SU-DHL-6 (cell line): ENCODE results near the gene KDM2B.

ENCODE experiments used
- H2AFZ ChIP-seq: fragments of 200-600 bp; sonication (generic); 2 replicates; pipeline ENCODE4 v1.6.1; 2014; ENCODE audit warnings: low read depth, mild to moderate bottlenecking, moderate library complexity, mixed read lengths, antibody characterized with exemption, low read length; ENCODE audit not compliant: severe bottlenecking
- H3F3A ChIP-seq: fragments of 200-600 bp; shearing (Covaris generic); 2 replicates; pipeline ENCODE4 v1.6.0; 2016; ENCODE audit warnings: antibody characterized with exemption, mild to moderate bottlenecking; ENCODE audit not compliant: insufficient read depth
- H3K27ac ChIP-seq: fragments of 200-600 bp; sonication (generic); 2 replicates; pipeline ENCODE4 v1.5.1; 2016; ENCODE audit warnings: low read depth, mild to moderate bottlenecking, low read length, moderate library complexity, mixed read lengths
- H3K27me3 ChIP-seq: fragments of 200-600 bp; sonication (generic), shearing (Covaris generic); 2 replicates; pipeline ENCODE4 v1.6.0; 2014; ENCODE audit warnings: mild to moderate bottlenecking, low read length
- H3K36me3 ChIP-seq: fragments of 200-600 bp; sonication (generic); 2 replicates; pipeline ENCODE4 v1.6.1; 2014; ENCODE audit warnings: mild to moderate bottlenecking, low read length, mixed read lengths
- H3K4me2 ChIP-seq: fragments of 300-600, 200-600 bp; shearing (Covaris generic), sonication (generic); 2 replicates; pipeline ENCODE4 v1.6.0; 2014; ENCODE audit warnings: low read length, low read depth, mild to moderate bottlenecking; ENCODE audit not compliant: poor library complexity, severe bottlenecking
- H3K4me3 ChIP-seq: fragments of 200-600 bp; sonication (generic); 2 replicates; pipeline ENCODE4 v1.5.1; 2014; ENCODE audit warnings: antibody characterized with exemption, low read length, mild to moderate bottlenecking, mixed read lengths; ENCODE audit not compliant: insufficient read depth, poor library complexity, severe bottlenecking
- H3K79me2 ChIP-seq: fragments of 200-600 bp; sonication (generic); 2 replicates; pipeline ENCODE4 v1.6.1; 2014; ENCODE audit warnings: mild to moderate bottlenecking, low read length, moderate library complexity; ENCODE audit not compliant: insufficient read depth
- H3K9ac ChIP-seq: fragments of 200-600 bp; sonication (generic); 2 replicates; pipeline ENCODE4 v1.7.0; 2014; ENCODE audit warnings: mild to moderate bottlenecking, low read length
- H3K9me2 ChIP-seq: fragments of 200-600 bp; sonication (generic); replicated peaks from 2 replicates; pipeline ENCODE4 v1.6.1; 2014; ENCODE audit warnings: low read length; ENCODE audit not compliant: insufficient read depth
- H3K9me3 ChIP-seq: fragments of 200-600 bp; sonication (generic); 2 replicates; pipeline ENCODE4 v1.6.1; 2014; ENCODE audit warnings: low read length, mixed read lengths; ENCODE audit not compliant: insufficient read depth
- H4K20me1 ChIP-seq: fragments of 200-600 bp; sonication (generic); 2 replicates; pipeline ENCODE4 v1.6.1; 2014; ENCODE audit warnings: low read depth, mild to moderate bottlenecking, antibody characterized with exemption, low read length, moderate library complexity, mixed read lengths
- CTCF ChIP-seq: fragments of 200-600 bp; sonication (generic); IDR thresholded peaks from one replicate; pipeline ENCODE4 v1.5.1; 2017; ENCODE audit warnings: antibody characterized with exemption, mild to moderate bottlenecking, low read length, moderate library complexity; ENCODE audit not compliant: insufficient read depth, poor library complexity, severe bottlenecking
- EZH2phosphoT487 ChIP-seq: fragments of 200-600 bp; sonication (generic), shearing (Covaris generic); conservative IDR thresholded peaks from 2 replicates; pipeline ENCODE4 v1.6.1; 2018; ENCODE audit warnings: mild to moderate bottlenecking, antibody characterized with exemption, low read length, moderate library complexity, mixed read lengths

Gene KDM2B

GRCh38 chr12:121580959-121581685 lies at the start of gene KDM2B:
KDM2B (minus strand) TSS chr12:121581023; CDS start chr12:121580911, 112 bp downstream.
- no peaks in the 10 kb centered on the region for H3K79me2 ChIP-seq
- H3K36me3 ChIP-seq: no peaks in the 10 kb centered on the region
- H3K4me2 ChIP-seq: peak within 1 kb of the TSS; percentile 89
- no peaks in the 10 kb centered on the region for H3K9me2 ChIP-seq
- H3K4me3 ChIP-seq: peak within 1 kb of the TSS; percentile 56
- no peaks in the 10 kb centered on the region for H4K20me1 ChIP-seq
- H3K9me3 ChIP-seq: no peaks in the 10 kb centered on the region
- H3K27me3 ChIP-seq: no peaks in the 10 kb centered on the region
- TF ChIP-seq EZH2phosphoT487 (no peak), CTCF (no peak)
- peak within 1 kb of the TSS; percentile 63 for H3K9ac ChIP-seq
- peak within 1 kb of the TSS; percentile 80 for H2AFZ ChIP-seq
- H3F3A ChIP-seq: no peaks in the 10 kb centered on the region
- no peak within 1 kb of the TSS for H3K27ac ChIP-seq

- H2AFZ ChIP-seq: no peak overlapping the region
- H4K20me1 ChIP-seq: no peaks in the 10 kb centered on the region
- H3K9ac ChIP-seq: peak overlapping the region; percentile 89; the same call in 1 of the 2 replicates
- H3F3A ChIP-seq: peaks cover 7% of the 10 kb centered on the region; the same call in 1 of the 2 replicates
- TF ChIP-seq CTCF (no peak), EZH2phosphoT487 (no peak)
- no peaks in the 10 kb centered on the region for H3K9me3 ChIP-seq
- H3K36me3 ChIP-seq: no peaks in the 10 kb centered on the region
- H3K9me2 ChIP-seq: no peaks in the 10 kb centered on the region
- H3K27ac ChIP-seq: 0 out of 2 replicates have a peak overlapping the region, but pooled peaks have one; percentile 71
- peak overlapping the region; percentile 78 for H3K4me2 ChIP-seq
- H3K27me3 ChIP-seq: no peaks in the 10 kb centered on the region
- peaks cover 60% of the 10 kb centered on the region for H3K79me2 ChIP-seq
- H3K4me3 ChIP-seq: peak overlapping the region; percentile 100
Observed at GRCh38 chr12:121628536-121628935, 47.7 kb upstream of the KDM2B start.

- Histone ChIP-seq H3K9ac (peak overlapping the region; percentile 89), H2AFZ (no peak overlapping the region), H3K79me2 (peaks cover 57% of the 10 kb centered on the region), H3K36me3 (no peaks in the 10 kb centered on the region), H4K20me1 (no peaks in the 10 kb centered on the region), H3F3A (peaks cover 7% of the 10 kb centered on the region; the same call in 1 of the 2 replicates), H3K9me2 (no peaks in the 10 kb centered on the region), H3K27ac (peak overlapping the region; percentile 71), H3K4me3 (peak overlapping the region; percentile 100), H3K27me3 (no peaks in the 10 kb centered on the region), H3K9me3 (no peaks in the 10 kb centered on the region), H3K4me2 (peak overlapping the region; percentile 78)
- TF ChIP-seq CTCF (no peak), EZH2phosphoT487 (no peak)
Observed at GRCh38 chr12:121628037-121628436, 47.2 kb upstream of the KDM2B start.
